Hypothalamus (tissue), 51 donors: ENCODE measurements around the gene PCDHB5.
"Not testable (repeated sequence)": the region's sequence is repeated elsewhere in the genome, so short reads cannot be mapped to it uniquely, and the experiment has no call there.

ENCODE experiments used
- DNase-seq, 51 donors: peaks; one replicate each; lab custom pipeline; 2025; lab: John Stamatoyannopoulos, UW

Gene PCDHB5

DNA sequence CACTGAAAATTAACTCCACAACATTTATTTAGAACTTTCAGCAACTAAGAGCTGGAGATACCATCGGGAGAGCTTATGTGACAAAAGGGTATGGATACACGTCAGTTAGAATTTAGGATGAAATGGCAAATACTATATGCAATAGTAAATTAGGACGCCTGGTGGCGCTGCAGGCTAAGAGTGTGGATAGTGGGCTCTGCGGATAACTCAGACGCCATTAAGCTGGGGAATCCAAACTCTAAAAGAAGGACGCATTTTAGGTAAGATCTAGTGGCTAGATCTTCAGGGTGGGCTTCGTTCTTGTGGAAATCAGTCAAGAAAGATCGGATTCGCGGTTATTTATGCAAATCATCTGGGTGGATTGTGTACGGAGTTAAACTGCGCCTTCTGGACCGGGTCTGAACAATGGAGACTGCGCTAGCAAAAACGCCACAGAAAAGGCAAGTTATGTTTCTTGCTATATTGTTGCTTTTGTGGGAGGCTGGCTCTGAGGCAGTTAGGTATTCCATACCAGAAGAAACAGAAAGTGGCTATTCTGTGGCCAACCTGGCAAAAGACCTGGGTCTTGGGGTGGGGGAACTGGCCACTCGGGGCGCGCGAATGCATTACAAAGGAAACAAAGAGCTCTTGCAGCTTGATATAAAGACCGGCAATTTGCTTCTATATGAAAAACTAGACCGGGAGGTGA is at the start of gene PCDHB5:
TSS of gene PCDHB5 (plus strand) at position 177 of the 688 bp plus-strand sequence. CDS start at position 406, 229 bp downstream.
- DNase-seq, result peak in 7 of 51 donors; percentile 2 to 22 (median 5)

DNA sequence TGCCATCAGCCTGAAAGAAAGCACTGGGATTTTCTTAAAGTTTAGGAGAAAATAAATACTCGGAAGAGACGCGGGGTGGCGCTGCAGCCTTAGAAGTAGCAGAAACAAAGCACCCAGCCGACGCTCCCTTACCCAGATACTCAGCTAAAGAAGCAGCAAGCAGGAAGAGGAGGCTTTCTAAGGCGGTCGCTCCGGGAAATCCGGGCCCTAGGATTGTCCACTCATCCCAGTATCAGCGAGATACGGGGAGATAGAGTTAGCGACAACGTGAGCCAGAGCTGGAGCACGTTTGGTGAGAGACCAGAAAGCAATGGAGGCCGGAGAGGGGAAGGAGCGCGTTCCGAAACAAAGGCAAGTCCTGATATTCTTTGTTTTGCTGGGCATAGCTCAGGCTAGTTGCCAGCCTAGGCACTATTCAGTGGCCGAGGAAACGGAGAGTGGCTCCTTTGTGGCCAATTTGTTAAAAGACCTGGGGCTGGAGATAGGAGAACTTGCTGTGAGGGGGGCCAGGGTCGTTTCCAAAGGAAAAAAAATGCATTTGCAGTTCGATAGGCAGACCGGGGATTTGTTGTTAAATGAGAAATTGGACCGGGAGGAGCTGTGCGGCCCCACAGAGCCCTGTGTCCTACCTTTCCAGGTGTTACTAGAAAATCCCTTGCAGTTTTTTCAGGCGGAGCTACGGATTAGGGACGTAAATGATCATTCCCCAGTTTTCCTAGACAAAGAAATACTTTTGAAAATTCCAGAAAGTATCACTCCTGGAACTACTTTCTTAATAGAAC is 40.3 kb upstream of the PCDHB5 start, which contains the start of gene PCDHB2:
TSS of gene PCDHB2 (plus strand) at position 135 of the 782 bp plus-strand sequence. CDS start at position 311, 176 bp downstream.
- peak in 13 of 51 donors; percentile 2 to 49 (median 12) for DNase-seq

DNA sequence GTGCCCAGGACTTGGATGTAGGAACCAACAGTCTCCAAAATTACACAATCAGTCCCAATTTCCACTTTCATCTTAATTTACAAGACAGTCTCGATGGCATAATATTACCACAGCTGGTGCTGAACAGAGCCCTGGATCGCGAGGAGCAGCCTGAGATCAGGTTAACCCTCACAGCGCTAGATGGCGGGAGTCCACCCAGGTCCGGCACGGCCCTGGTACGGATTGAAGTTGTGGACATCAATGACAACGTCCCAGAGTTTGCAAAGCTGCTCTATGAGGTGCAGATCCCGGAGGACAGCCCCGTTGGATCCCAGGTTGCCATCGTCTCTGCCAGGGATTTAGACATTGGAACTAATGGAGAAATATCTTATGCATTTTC is 39.8 kb upstream of the PCDHB5 start:
- DNase-seq, result no peak

DNA sequence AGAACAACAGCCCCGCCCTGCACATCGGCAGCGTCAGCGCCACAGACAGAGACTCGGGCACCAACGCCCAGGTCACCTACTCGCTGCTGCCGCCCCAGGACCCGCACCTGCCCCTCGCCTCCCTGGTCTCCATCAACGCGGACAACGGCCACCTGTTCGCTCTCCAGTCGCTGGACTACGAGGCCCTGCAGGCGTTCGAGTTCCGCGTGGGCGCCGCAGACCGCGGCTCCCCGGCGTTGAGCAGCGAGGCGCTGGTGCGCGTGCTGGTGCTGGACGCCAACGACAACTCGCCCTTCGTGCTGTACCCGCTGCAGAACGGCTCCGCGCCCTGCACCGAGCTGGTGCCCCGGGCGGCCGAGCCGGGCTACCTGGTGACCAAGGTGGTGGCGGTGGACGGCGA is 38.8 kb upstream of the PCDHB5 start:
- not testable (repeated sequence) for DNase-seq

DNA sequence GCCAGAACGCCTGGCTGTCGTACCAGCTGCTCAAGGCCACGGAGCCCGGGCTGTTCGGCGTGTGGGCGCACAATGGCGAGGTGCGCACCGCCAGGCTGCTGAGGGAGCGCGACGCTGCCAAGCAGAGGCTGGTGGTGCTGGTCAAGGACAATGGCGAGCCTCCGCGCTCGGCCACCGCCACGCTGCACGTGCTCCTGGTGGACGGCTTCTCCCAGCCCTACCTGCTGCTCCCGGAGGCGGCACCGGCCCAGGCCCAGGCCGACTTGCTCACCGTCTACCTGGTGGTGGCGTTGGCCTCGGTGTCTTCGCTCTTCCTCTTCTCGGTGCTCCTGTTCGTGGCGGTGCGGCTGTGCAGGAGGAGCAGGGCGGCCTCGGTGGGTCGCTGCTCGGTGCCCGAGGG is 38.4 kb upstream of the PCDHB5 start:
- not testable (repeated sequence) for DNase-seq

DNA sequence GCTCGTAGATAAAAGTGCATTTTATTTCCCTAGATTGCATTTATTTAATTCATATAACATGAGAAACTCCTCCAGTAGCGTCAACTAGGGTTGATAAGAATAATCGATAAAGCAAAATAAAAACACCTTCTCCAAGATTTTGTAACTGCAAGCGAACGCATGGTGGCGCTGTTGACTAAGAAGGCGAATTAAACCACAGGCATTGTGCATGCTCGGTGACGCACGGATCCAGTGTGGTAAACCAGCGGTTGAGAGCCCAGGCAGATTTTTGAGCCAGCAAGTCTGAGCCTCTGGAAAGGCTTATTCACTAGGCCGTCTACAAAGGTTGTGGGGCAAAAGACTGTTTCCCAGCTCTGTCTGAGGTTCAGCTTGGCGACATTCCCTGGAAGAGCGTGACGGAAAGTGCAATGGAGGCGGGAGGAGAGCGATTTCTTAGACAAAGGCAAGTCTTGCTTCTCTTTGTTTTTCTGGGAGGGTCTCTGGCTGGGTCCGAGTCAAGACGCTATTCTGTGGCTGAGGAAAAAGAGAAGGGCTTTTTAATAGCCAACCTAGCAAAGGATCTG is 34.7 kb upstream of the PCDHB5 start, which contains the start of gene PCDHB3:
TSS of gene PCDHB3 (plus strand) at position 231 of the 563 bp plus-strand sequence. CDS start at position 408, 177 bp downstream.
- peak in 11 of 51 donors; percentile 6 to 41 (median 17) for DNase-seq

DNA sequence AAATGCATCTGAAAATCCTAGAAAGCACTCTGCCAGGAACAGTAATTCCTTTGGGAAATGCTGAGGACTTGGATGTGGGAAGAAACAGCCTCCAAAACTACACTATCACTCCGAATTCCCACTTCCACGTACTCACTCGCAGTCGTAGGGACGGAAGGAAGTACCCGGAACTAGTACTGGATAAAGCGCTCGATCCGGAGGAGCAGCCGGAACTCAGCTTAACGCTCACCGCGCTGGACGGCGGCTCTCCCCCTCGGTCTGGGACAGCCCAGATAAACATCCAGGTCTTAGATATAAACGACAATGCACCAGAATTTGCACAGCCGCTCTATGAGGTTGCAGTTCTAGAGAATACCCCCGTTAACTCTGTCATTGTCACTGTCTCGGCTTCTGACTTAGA is 33.9 kb upstream of the PCDHB5 start:
- no peak for DNase-seq

DNA sequence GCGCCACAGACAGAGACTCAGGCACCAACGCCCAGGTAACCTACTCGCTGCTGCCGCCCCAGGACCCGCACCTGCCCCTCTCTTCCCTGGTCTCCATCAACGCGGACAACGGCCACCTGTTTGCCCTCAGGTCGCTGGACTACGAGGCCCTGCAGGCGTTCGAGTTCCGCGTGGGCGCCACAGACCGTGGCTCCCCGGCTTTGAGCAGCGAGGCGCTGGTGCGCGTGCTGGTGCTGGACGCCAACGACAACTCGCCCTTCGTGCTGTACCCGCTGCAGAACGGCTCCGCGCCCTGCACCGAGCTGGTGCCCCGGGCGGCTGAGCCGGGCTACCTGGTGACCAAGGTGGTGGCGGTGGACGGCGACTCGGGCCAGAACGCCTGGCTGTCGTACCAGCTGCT is 32.9 kb upstream of the PCDHB5 start:
- DNase-seq, result not testable (repeated sequence)

DNA sequence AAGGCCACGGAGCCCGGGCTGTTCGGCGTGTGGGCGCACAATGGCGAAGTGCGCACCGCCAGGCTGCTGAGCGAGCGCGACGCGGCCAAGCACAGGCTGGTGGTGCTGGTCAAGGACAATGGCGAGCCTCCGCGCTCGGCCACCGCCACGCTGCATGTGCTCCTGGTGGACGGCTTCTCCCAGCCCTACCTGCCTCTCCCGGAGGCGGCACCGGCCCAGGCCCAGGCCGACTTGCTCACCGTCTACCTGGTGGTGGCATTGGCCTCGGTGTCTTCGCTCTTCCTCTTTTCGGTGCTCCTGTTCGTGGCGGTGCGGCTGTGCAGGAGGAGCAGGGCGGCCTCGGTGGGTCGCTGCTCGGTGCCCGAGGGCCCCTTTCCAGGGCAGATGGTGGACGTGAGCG is 32.5 kb upstream of the PCDHB5 start:
- not testable (repeated sequence) for DNase-seq

DNA sequence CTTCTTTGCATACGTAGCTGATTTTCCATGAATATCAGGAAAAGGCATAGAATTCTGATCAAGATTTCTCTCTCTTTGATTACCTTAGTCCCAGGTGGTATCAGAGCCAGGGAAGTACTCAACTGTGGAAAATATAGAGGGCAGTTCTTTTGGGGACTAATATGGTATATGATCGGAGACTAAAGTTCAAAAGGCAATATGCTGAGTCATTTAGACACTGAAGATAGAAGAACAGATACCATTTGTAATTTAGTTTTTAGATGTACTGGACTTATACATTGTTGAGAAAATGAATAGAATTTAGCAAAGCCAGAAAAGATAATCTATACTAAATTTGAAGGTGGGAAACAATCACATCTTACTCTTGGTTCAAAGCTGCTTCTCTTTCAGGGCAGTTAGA is 29.7 kb upstream of the PCDHB5 start:
- DNase-seq, result no peak

DNA sequence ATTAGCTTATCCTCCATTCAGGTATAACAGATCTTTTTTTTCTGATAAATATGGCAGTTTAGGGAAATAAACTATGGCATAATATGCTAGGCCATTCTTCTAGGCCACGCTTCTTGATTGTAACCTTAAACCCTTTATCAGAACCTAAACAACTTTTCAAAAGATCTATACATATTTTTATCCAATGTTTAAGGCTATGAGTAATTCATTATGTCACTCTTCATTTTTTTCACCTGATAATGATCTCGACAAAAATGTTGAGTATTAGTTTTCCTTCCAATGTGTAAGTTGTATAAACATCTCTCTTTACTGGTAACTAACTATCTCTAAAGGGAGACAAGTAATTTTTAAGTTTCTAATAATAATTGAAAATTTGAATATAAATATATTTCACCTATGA is 15.8 kb upstream of the PCDHB5 start:
- no peak for DNase-seq

DNA sequence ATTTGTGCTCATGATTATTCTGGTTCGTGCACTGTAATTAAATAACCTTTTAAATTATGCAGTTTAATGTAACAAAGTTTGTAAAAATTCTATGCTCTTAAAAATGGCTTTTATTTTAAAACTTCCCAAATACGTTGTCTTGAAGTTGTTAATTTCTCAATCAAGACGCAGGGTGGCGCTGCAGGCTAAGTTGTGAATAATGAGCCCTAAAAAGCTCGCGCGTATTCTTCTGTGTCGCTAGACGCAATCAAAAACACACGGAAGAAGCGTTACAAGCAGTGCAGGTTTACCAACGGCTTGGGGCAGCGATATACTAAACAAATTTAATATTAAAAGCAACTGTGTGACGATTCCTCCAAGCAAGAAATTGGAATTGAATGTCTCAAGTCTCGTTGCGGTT is 13.4 kb upstream of the PCDHB5 start, which contains the start of gene PCDHB4:
TSS of gene PCDHB4 (plus strand) at position 256 of the 400 bp plus-strand sequence. CDS start 181 bp downstream, outside the sequence.
- DNase-seq, result peak in 10 of 51 donors; percentile 6 to 43 (median 14)

DNA sequence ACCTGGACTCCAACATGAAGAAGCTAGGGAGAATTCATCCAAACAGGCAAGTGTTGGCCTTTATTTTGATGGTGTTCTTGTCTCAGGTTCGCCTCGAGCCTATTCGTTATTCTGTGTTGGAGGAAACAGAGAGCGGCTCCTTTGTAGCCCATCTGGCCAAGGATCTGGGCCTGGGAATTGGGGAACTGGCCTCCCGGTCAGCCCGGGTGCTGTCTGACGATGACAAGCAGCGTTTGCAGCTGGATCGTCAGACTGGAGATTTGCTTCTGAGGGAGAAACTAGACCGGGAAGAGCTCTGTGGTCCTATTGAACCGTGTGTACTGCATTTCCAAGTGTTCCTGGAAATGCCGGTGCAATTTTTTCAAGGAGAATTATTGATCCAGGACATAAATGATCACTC is 13.0 kb upstream of the PCDHB5 start:
- peak in 1 of 51 donors; percentile 10 for DNase-seq

DNA sequence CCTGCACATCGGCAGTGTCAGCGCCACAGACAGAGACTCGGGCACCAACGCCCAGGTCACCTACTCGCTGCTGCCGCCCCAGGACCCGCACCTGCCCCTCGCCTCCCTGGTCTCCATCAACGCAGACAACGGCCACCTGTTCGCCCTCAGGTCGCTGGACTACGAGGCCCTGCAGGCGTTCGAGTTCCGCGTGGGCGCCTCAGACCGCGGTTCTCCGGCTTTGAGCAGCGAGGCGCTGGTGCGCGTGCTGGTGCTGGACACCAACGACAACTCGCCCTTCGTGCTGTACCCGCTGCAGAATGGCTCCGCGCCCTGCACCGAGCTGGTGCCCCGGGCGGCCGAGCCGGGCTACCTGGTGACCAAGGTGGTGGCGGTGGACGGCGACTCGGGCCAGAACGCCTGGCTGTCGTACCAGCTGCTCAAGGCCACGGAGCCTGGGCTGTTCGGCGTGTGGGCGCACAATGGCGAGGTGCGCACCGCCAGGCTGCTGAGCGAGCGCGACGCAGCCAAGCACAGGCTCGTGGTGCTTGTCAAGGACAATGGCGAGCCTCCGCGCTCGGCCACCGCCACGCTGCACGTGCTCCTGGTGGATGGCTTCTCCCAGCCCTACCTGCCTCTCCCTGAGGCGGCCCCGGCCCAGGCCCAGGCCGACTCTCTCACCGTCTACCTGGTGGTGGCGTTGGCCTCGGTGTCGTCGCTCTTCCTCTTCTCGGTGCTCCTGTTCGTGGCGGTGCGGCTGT is 11.4 kb upstream of the PCDHB5 start:
- DNase-seq, result not testable (repeated sequence)

DNA sequence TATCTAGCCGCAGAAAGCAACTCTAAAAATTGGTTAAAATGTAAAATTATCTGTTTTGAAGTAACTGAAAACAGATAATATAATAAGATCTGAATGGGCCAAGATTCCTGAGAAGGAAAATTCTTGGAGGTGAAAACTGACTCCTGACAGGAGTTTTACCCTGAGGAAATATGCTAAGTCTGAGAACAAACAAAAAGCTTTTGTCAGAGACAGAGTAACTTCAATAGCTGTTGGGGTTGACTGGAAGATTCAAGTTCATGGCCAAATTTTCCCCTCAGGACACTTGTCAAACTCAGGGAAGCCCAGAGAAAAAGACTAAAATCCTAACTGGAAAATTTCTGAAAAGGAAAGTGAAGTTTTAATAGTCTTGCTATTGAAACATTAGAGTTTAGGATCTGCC is 7.7 kb upstream of the PCDHB5 start:
- no peak for DNase-seq

DNA sequence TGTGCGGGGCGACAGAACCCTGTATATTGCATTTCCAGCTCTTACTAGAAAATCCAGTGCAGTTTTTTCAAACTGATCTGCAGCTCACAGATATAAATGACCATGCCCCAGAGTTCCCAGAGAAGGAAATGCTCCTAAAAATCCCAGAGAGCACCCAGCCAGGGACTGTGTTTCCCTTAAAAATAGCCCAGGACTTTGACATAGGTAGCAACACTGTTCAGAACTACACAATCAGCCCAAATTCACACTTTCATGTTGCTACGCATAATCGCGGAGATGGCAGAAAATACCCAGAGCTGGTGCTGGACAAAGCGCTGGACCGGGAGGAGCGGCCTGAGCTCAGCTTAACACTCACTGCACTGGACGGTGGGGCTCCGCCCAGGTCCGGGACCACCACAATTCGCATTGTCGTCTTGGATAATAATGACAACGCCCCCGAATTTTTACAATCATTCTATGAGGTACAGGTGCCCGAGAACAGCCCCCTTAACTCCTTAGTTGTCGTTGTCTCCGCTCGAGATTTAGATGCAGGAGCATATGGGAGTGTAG is 786 bp downstream of the PCDHB5 start:
- no peak for DNase-seq

DNA sequence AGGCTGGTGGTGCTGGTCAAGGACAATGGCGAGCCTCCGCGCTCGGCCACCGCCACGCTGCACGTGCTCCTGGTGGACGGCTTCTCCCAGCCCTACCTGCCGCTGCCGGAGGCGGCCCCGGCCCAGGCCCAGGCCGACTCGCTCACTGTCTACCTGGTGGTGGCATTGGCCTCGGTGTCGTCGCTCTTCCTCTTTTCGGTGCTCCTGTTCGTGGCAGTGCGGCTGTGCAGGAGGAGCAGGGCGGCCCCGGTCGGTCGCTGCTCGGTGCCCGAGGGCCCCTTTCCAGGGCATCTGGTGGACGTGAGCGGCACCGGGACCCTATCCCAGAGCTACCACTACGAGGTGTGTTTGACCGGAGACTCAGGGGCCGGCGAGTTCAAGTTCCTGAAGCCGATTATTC is 2.3 kb downstream of the PCDHB5 start:
- not testable (repeated sequence) for DNase-seq

DNA sequence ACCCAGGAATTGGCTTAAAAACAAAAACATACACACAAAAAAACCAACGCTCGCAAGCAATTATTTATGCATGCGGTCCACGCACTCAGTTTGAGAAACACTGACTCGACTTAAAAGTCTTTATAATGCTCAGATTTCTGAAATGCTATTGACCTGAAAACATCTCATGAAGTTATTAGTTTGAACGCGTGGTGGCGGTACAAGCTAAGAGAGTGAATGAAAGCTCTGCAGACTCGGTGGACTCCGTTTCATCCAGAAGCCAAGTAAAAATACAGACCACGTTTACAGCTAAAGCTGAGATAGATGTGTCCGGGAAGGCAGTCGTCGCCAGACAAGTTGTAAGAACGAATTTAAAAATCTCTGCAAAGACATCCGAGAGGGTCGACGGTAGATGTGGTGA is 14.8 kb downstream of the PCDHB5 start, which contains the start of gene PCDHB6:
TSS of gene PCDHB6 (plus strand) at position 246 of the 400 bp plus-strand sequence. CDS start 201 bp downstream, outside the sequence.
- DNase-seq, result peak in 1 of 51 donors; percentile 2

DNA sequence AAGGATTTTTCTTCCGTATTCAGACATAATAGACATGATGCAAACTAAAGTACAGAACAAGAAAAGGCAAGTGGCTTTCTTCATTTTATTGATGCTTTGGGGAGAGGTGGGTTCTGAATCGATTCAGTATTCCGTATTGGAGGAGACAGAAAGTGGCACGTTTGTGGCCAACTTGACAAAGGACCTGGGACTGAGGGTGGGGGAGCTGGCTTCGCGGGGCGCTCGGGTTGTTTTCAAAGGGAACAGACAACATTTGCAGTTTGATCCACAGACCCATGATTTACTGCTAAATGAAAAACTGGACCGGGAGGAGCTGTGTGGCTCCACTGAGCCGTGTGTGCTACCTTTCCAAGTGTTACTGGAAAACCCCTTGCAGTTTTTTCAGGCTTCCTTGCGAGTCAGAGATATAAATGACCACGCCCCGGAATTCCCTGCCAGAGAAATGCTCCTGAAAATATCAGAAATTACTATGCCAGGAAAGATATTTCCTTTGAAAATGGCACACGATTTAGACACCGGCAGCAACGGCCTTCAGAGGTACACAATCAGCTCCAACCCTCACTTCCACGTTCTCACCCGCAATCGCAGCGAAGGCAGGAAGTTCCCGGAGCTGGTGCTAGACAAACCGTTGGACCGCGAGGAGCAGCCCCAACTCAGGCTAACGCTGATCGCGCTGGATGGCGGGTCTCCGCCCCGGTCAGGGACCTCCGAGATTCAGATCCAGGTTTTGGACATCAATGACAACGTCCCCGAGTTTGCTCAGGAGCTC is 15.4 kb downstream of the PCDHB5 start:
- no peak for DNase-seq
